Stimulated activated memory B cell treated with anti-CD40 and anti-IgM and Interleukin-4, amounts not matched to agents 10 μg/mL and 1 μg/mL and 100 μg/mL, for 72 hours (primary cell): ENCODE measurements around the gene GINS1.
"Not testable (repeated sequence)": the region's sequence is repeated elsewhere in the genome, so short reads cannot be mapped to it uniquely, and the experiment has no call there.

Experiments
- ATAC-seq: fragments of 150-1000 bp; cut with Tn5 transposase; 2 replicates; pipeline ENCODE4 v1.10.0; 2021
- H3K27ac Mint-ChIP-seq: one replicate; pipeline ENCODE4 v1.8.0; 2022; ENCODE audit warnings: mild to moderate bottlenecking, mixed read lengths
- H3K27me3 Mint-ChIP-seq: one replicate; pipeline ENCODE4 v1.8.0; 2022; ENCODE audit warnings: mixed read lengths
- H3K36me3 Mint-ChIP-seq: one replicate; pipeline ENCODE4 v1.8.0; 2022; ENCODE audit warnings: mixed read lengths
- H3K4me1 Mint-ChIP-seq: one replicate; pipeline ENCODE4 v1.8.0; 2022; ENCODE audit warnings: mixed read lengths
- H3K4me3 Mint-ChIP-seq: one replicate; pipeline ENCODE4 v1.8.0; 2022; ENCODE audit warnings: mild to moderate bottlenecking, moderate library complexity, mixed read lengths
- H3K9me3 Mint-ChIP-seq: one replicate; pipeline ENCODE4 v1.8.0; 2022; ENCODE audit warnings: mixed read lengths

Gene GINS1

DNA sequence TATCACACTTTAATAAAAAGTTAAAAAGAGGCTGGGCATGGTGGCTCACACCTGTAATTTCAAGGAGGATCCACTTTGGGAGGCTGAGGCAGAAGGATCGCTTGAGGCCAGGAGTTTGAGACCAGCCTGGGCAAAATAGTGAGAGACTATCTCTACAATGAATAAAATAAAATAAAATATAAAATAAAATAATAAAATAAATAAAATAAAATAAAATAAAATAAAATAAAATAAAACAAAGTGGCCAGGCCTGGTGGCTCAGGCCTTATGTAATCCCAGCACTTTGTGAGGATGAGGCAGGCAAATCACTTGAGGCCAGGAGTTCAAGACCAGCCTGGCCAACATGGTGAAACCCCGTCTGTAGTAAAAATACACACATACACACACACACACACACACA is 65.8 kb downstream of the GINS1 start:
- H3K27ac Mint-ChIP-seq, H3K36me3 Mint-ChIP-seq, ATAC-seq, H3K9me3 Mint-ChIP-seq, H3K4me1 Mint-ChIP-seq, H3K4me3 Mint-ChIP-seq: not testable (repeated sequence)
- peaks cover 23% of the 10 kb centered on the region for H3K27me3 Mint-ChIP-seq

DNA sequence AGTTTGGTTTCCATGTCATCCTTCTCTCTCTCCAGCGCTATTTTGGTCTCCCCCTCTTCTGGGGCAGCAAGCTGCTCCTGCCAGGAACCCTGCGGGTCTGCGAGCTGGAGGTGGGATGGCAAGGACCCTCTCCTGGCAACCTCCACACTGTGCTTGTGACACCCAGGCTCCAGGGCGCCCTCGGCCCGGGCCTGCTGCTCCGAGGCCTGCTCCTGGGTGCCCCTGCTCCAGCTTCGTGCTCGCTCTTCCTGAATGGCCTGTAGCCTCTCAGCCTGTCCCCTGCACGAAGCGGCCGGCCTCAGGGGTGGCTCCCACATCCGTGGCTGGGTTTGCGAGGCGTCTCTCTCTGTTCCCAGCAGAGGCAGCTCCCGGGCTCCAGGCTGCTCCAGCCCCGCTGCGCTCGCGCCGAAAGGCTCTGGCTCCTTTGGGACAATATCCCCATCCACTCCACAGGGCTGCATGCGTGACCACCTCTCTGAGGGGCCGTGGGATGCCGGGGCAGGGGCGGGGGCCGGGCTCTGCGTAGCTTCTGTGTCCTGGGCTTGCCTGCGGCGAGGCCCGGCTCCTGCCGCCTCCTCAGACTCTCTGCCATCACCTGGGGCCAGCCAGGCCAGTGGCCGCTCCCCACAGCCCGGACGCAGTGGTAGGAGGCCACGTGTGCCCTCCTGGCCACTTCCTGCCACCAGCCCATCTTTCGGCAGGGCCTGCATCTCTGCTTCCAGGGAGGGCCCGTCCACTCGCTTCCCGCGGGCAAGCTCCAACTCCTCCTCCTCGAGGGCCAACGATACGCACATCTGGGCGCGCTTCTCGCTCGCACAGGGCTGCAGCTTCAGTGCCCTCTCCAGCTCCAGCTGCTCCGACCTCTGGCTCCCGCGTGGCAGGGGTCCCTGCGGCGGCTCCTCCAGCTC is 68.9 kb downstream of the GINS1 start:
- Mint-ChIP-seq H3K9me3 (no peaks in the 10 kb centered on the region), H3K4me3 (no peak overlapping the region), H3K36me3 (no peaks in the 10 kb centered on the region), H3K4me1 (no peaks in the 10 kb centered on the region), H3K27me3 (peaks cover 2% of the 10 kb centered on the region), H3K27ac (no peak overlapping the region)
- peak; percentile 5 for ATAC-seq

DNA sequence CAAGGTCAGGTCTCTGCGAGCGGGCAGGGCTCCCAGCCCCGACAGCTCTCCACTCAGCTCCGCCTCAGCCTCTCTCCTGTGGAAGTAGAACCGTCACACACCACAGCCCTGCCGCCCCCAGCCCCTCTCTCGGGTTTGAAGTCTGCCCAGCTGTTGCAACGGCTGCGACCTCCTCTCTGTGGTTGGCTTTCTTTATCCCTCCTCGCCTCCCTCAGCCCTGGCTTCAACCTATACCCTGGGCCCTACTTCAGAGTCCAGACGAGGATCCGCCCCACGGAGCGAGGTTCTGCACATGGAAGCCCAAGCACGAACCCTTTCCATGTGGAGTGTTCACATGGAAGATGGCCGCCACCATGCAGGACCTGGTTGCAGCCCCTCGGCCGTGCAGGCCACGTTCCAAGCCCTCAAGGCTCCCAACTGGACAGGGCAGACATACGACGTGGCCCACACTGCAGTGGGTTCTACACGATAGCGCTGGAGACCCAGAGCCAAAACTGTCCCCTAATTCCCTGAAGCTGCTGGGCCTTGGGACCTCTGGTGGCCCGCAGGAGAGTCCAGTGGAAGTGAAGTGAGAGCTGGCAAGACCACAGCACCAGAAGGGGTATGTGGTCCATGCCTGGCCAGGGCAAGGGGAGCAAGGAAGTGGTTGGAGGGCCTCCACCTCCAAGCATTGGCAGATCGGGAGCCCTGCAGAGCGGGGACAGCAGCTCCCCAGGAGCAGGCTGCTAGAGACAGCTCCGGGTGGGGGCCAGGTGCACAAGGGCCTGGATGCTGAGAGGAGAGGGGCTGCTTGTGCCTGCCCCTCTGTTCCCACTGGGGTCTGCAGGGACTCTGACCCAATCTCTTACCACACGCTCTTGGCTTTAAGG is 69.8 kb downstream of the GINS1 start:
- no peaks in the 10 kb centered on the region for H3K9me3 Mint-ChIP-seq
- no peaks in the 10 kb centered on the region for H3K36me3 Mint-ChIP-seq
- no peak overlapping the region for H3K4me3 Mint-ChIP-seq
- peaks cover 9% of the 10 kb centered on the region for H3K27me3 Mint-ChIP-seq
- peak; percentile 6 for ATAC-seq
- no peak overlapping the region for H3K27ac Mint-ChIP-seq
- H3K4me1 Mint-ChIP-seq = no peaks in the 10 kb centered on the region

DNA sequence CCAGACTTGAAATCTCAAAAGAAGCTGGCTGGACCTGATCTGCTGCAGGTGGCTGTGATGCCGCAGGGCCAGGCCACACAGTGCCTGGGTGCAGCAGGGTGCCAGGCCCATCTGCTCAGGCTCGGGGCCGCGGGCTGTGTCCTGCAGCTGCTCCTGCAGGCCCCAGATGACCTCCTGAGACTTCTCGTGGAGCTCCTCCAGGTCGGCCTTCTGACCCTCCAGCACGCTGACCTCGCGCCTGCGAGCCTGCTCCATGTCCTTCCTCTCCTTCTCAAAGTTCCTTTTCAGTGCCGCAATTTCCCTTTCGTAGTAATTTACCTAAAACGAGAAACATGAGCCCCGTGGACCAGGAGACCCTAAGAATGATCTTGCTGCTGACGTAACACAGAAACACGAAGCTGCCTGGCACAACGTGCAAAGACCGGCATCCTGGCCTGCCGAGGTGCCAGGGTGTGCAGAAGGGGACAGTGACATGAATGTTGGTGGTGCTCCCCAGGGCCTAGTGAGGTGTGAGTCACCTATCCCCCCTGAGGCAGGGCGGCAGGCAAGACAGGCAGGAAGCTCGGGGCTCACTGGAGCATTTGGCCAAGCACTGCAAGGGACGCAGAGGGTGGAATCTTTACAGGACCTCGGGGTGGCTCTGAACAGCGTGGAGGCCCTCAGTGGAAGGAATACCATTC is 71.6 kb downstream of the GINS1 start:
- H3K9me3 Mint-ChIP-seq = no peaks in the 10 kb centered on the region

DNA sequence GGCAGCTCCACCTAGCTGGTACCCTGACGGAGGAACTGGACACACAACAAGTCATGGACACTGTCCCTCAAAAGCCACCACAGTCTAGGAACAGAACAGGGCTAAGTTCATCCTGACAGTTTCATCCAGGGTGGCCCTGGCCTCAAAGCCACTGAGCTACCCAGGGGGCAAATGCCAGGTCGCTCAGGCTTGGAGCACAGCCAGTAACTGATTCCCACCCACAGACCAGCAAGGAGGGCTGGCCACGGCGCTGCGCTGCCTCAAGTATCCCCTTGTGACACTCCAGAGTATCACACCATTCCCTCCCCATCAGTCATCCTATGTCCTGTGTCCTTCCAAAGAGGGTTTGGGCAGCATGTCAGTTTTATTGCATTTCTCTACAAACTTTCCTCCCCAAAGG is 72.2 kb downstream of the GINS1 start:
- Mint-ChIP-seq H3K4me3 (no peak overlapping the region), H3K9me3 (no peaks in the 10 kb centered on the region), H3K27me3 (peaks cover 16% of the 10 kb centered on the region), H3K27ac (no peak overlapping the region), H3K4me1 (peaks cover 3% of the 10 kb centered on the region), H3K36me3 (no peaks in the 10 kb centered on the region)
- no peak for ATAC-seq

More for the DNA sequence above, 71.6 kb downstream of the GINS1 start:
- Mint-ChIP-seq H3K4me1 (no peaks in the 10 kb centered on the region), H3K27me3 (peaks cover 16% of the 10 kb centered on the region), H3K27ac (no peak overlapping the region), H3K36me3 (no peaks in the 10 kb centered on the region), H3K4me3 (no peak overlapping the region)
- ATAC-seq = no peak

DNA sequence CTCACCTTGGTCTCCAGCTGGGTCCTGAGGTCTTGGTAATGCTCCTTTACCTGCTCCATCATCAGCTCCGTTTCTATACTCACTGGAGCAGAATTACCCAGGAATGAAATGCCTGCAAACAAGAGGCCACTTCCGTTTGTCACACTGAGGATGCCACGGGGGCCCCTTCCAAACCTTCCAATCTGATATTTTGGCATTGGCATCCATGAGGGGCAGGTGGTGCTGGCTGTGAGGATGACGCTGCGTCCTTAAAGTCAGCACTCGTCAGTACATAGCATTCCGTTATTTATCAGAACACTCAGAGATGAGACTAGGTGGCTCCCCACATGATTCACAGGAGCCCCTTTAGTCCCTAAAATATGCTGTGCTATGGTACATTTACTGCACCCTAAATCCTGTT is 72.7 kb downstream of the GINS1 start:
- Mint-ChIP-seq H3K4me3 (no peak overlapping the region), H3K27ac (no peak overlapping the region), H3K4me1 (peaks cover 8% of the 10 kb centered on the region), H3K9me3 (no peaks in the 10 kb centered on the region), H3K36me3 (no peaks in the 10 kb centered on the region), H3K27me3 (peaks cover 16% of the 10 kb centered on the region)
- no peak for ATAC-seq

DNA sequence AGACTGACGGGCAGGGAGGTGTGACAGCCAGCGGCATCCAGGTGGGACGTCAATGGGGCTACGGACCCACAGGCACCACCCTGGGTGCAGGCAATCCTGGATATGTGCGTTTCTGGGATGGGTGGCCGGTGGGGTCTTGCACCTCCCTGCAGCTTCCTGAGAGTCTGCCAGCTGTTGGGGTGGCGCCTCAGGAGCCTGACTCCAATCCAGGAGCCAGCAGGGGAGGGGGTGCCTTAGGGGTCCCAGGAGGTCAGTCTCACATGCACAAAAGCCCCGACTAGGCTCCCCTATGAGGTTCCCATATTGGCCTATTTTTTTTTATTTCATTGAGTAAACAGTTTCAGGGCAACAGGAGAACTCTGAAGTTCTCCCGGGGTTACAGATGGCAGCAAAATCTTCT is 73.3 kb downstream of the GINS1 start:
- no peak overlapping the region for H3K4me3 Mint-ChIP-seq

DNA sequence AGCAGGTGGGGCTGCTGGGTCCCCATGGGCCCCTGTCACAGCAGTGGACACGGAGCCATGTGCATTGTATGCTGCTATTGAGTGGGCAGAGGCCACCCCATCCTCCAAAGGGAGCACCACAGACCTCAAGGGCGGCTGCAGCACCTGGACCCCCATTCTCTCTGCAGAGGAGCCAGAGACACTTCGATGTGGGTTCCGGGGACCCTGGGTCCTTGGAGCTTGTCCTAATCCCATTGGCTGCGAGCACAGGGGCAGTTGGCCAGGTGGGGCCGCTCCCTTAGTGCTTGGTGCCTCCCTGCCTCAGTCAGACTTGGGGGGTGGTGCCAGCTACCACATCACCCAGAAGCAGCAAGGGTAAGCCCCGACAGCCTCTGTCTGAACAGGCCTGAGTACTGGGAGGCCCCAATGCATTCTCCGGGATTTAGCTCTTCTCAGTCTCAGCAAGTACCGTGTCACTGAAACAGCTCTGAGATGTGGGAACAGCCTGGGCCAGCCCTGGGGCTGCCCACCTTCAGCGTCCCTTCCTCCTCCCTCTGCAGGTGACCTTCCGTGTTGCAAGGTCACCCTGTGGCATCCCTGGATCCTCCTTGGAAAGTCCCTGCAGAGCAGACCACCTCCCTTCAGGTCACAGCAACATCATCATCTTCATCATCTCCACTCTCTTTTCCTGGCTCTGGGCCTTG is 73.9 kb downstream of the GINS1 start:
- Mint-ChIP-seq H3K27ac (no peak overlapping the region), H3K4me1 (peaks cover 13% of the 10 kb centered on the region), H3K27me3 (peaks cover 16% of the 10 kb centered on the region), H3K9me3 (no peaks in the 10 kb centered on the region), H3K36me3 (no peaks in the 10 kb centered on the region), H3K4me3 (no peak overlapping the region)
- no peak for ATAC-seq

More for the DNA sequence above, 73.3 kb downstream of the GINS1 start:
- Mint-ChIP-seq H3K4me1 (peaks cover 10% of the 10 kb centered on the region), H3K36me3 (no peaks in the 10 kb centered on the region), H3K27me3 (peaks cover 16% of the 10 kb centered on the region), H3K27ac (no peak overlapping the region), H3K9me3 (no peaks in the 10 kb centered on the region)
- no peak for ATAC-seq

DNA sequence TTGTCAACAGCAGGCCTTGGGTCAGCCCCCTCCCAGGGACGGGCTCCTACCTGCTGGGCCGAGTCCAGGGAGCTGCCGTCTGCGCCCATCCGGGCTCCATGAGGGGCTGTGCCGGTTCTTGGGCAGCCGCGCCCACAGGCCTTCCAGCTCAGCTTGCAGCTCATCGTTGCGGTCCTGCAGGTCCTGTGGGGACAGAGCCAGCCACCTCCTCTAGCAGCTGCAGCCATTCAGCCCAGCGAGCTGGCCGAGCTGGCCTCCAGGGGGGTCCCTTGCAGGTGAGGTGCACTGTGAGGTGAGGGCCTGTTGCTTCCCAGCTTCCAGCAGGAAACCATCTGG is 74.4 kb downstream of the GINS1 start:
- Mint-ChIP-seq H3K36me3 (no peaks in the 10 kb centered on the region), H3K27ac (no peak overlapping the region), H3K9me3 (no peaks in the 10 kb centered on the region), H3K4me3 (no peak overlapping the region), H3K27me3 (peaks cover 16% of the 10 kb centered on the region), H3K4me1 (peaks cover 16% of the 10 kb centered on the region)
- no peak for ATAC-seq

DNA sequence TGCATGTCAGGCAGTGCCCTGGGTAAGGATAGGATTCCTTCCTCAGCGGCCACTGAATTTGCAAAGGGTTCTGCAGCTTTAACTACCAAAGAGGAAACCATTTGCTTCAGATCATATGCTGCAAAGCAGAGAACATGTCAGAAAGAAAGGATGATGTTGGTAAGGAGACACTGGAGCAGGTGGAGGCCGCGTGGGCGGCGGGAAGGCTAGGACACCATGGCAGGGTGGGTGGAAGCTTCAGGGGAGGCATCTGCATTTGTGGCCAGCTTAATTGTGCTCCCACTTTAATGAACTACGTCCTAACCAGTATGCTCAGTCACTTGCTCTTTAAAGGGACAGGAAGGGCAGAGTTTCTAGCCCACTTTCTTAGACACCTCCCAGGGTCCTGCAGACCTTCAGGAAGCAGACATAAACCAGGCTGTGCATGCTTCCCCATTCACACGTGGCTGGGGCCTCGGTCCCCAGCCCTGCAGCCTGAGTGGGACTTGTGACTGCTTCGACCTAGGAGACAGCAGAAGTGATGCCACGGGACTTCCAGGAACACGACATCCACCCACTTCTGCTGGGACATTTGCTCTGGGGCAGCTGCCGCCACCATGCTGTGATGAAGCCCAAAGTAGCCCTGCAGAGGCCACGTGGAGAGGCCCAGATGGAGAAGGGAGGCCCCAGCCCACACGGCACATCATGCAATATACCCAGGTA is 76.1 kb downstream of the GINS1 start:
- Mint-ChIP-seq H3K36me3 (no peaks in the 10 kb centered on the region), H3K4me1 (peaks cover 16% of the 10 kb centered on the region), H3K4me3 (no peak overlapping the region), H3K9me3 (no peaks in the 10 kb centered on the region), H3K27ac (no peak overlapping the region), H3K27me3 (peaks cover 16% of the 10 kb centered on the region)
- no peak for ATAC-seq

DNA sequence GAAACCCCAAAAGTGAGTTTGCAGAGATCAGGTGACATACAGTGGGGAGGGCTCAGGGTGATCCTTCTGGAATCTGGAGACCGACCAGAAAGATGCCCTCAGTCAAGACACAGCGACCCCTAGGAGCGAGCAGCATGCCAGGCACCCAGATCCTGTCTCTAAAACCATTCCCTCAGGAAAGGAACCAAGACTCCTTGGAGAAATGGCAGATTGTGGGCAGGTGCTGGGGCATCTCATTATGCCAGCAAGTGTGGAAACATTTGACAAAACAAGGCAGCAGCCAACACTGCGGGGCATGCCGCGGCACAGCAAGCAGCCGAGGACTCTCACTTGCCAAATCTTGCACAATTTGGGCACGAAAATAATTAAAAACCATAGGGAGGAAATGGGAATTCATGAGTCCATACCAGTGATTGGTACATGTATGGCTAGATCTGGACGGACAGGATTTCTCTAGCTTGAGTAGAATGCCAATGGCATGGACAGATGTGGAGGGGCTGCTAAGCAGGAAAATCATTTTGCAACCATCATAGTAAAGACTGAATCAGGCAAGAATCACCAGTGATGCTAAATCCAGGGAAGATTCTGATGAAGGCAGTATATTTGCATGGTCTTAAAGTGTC is 76.9 kb downstream of the GINS1 start:
- no peak overlapping the region for H3K27ac Mint-ChIP-seq
- H3K9me3 Mint-ChIP-seq = no peaks in the 10 kb centered on the region
- H3K4me1 Mint-ChIP-seq = peaks cover 16% of the 10 kb centered on the region
- H3K27me3 Mint-ChIP-seq = peaks cover 16% of the 10 kb centered on the region
- H3K36me3 Mint-ChIP-seq = no peaks in the 10 kb centered on the region
- H3K4me3 Mint-ChIP-seq = no peak overlapping the region
- ATAC-seq = no peak

DNA sequence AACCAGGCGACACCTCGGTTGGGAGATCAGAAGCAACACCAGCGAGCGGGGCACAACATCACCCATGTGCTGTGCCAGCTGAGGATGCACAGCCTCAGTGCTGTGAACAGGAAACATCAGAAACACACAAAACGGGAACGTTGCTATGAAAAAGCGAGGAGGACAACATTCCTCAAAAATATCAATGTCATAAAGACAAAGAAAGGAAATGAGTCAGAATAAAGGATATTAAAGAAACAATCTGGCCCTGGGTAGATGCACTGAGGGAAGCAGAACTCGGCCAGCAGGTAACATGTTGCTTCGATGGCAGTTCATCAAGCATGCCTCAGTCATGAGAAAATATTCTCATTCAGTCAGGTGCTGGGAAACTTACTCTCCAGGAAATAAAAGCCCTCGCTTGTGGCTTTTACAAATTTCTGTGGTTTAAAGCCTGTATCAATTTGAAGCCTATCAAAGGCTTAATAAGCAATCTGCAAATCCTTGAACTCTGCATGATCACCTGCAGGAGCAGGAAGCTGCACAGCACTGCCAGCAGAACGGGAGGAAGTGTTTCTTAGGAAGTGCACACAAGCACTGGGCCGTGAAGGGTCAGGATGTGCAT is 77.5 kb downstream of the GINS1 start:
- Mint-ChIP-seq H3K9me3 (no peaks in the 10 kb centered on the region), H3K4me3 (no peak overlapping the region), H3K36me3 (no peaks in the 10 kb centered on the region), H3K4me1 (peaks cover 16% of the 10 kb centered on the region), H3K27ac (no peak overlapping the region), H3K27me3 (peaks cover 18% of the 10 kb centered on the region)
- no peak for ATAC-seq

DNA sequence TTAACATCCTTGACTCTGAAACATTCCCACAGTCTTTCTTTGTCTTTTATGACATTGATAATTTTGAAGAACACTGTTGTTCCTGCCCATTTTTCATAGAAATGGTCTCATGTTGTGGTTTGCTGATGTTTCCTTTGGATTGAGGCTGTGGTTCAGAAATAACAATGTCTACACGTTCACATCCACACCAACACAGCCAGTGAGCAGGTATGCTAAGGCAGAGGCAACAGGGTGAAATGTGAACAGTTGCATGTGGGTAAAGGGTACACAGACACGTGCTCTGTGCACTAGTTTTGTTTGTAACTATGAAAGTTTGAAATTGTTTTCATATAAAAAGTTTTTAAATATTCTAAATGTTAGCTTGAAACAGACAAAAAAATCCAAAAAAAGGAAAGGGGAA is 78.4 kb downstream of the GINS1 start:
- peaks cover 26% of the 10 kb centered on the region for H3K27me3 Mint-ChIP-seq
- ATAC-seq = no peak
- H3K27ac Mint-ChIP-seq = no peak overlapping the region
- no peaks in the 10 kb centered on the region for H3K9me3 Mint-ChIP-seq
- H3K4me3 Mint-ChIP-seq = no peak overlapping the region
- H3K4me1 Mint-ChIP-seq = peaks cover 16% of the 10 kb centered on the region
- H3K36me3 Mint-ChIP-seq = no peaks in the 10 kb centered on the region

DNA sequence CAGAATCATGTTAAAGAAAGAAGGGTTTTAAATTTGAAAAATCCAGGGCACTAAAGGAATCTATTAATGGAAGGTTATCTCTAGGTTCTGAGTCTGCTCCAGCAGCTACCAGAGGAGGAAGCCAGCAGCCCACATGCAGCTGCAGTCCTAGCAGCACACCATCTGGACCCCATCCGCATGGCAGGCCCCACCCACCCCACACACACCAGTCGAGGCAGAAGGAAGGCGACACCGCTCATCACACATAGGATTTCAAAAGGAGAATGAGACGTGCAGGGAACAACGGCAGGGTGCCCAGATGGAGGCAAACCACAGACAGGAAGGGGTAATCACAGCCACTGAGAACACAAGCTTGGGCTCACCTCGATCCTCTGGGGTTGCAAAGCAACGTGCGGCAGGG is 78.9 kb downstream of the GINS1 start:
- H3K36me3 Mint-ChIP-seq = no peaks in the 10 kb centered on the region
- H3K27me3 Mint-ChIP-seq = peaks cover 27% of the 10 kb centered on the region
- no peaks in the 10 kb centered on the region for H3K9me3 Mint-ChIP-seq
- H3K4me1 Mint-ChIP-seq = peaks cover 16% of the 10 kb centered on the region
- no peak overlapping the region for H3K27ac Mint-ChIP-seq
- no peak overlapping the region for H3K4me3 Mint-ChIP-seq
- no peak for ATAC-seq
